Fibroblast of lung (primary cell): ENCODE data around the gene TMEM169. TPM values are rescaled to one million over a fixed set of nuclear protein-coding genes. Genes with fewer than 3 reads are reported as not detected.

Experiments used
- DNase-seq, 2 donors: peaks; one replicate each; pipeline versions ENCODE4 v3.0.0 to v3.0.0-alpha.2; 2010; ENCODE audit warnings: low read depth in 2 of 2
- H2AFZ ChIP-seq: 2 replicates; pipeline ENCODE4 v1.5.1; 2012; ENCODE audit warnings: low read length, control low read depth, inconsistent platforms
- H3K27ac ChIP-seq: 2 replicates; pipeline ENCODE4 v1.5.1; 2011; ENCODE audit warnings: low read length, control low read depth; ENCODE audit not compliant: insufficient read depth
- H3K27me3 ChIP-seq: 2 replicates; pipeline ENCODE4 v1.5.1; 2011; ENCODE audit warnings: mild to moderate bottlenecking, low read length; ENCODE audit not compliant: control insufficient read depth, insufficient read depth
- H3K36me3 ChIP-seq: 2 replicates; pipeline ENCODE4 v1.5.1; 2011; ENCODE audit warnings: low read length; ENCODE audit not compliant: control insufficient read depth, insufficient read depth
- H3K4me1 ChIP-seq: 2 replicates; pipeline ENCODE4 v1.5.1; 2011; ENCODE audit warnings: low read length; ENCODE audit not compliant: control insufficient read depth, insufficient read depth; ENCODE audit errors: extremely low read depth
- H3K4me2 ChIP-seq: 2 replicates; pipeline ENCODE4 v1.5.1; 2011; ENCODE audit warnings: low read length, control low read depth; ENCODE audit not compliant: insufficient read depth; ENCODE audit errors: extremely low read depth
- H3K4me3 ChIP-seq, 4 experiments: fragments of 200-600 bp in 1 of 4; sonication (generic) in 1 of 4; replicated peaks in 1 of 4; 2 replicates each; pipeline ENCODE4 v1.5.1; 2011 to 2016; ENCODE audit warnings: low read length in 4 of 4, low read depth in 3 of 4, mild to moderate bottlenecking in 3 of 4, control low read depth in 2 of 4, inconsistent platforms in 1 of 4, mixed read lengths in 1 of 4; ENCODE audit not compliant: insufficient read depth in 1 of 4; ENCODE audit errors: control extremely low read depth in 1 of 4
- H3K79me2 ChIP-seq: 2 replicates; pipeline ENCODE4 v1.5.1; 2012; ENCODE audit warnings: mild to moderate bottlenecking, low read length, inconsistent platforms; ENCODE audit not compliant: control insufficient read depth, insufficient read depth
- H3K9ac ChIP-seq: 2 replicates; pipeline ENCODE4 v1.5.1; 2011; ENCODE audit warnings: mild to moderate bottlenecking, low read length, control low read depth; ENCODE audit not compliant: insufficient read depth
- H3K9me3 ChIP-seq: 2 replicates; pipeline ENCODE4 v1.5.1; 2012; ENCODE audit warnings: low read depth, low read length; ENCODE audit not compliant: control insufficient read depth, insufficient read depth
- H4K20me1 ChIP-seq: 2 replicates; pipeline ENCODE4 v1.5.1; 2011; ENCODE audit warnings: low read length; ENCODE audit not compliant: control insufficient read depth, insufficient read depth; ENCODE audit errors: extremely low read depth
- EZH2 ChIP-seq: IDR thresholded peaks from 2 replicates; pipeline ENCODE4 v1.5.1; 2012; ENCODE audit warnings: low read length, control low read depth, mild to moderate bottlenecking; ENCODE audit errors: missing control alignments
- polyA plus RNA-seq, 2 donors: library from polyadenylated mRNA; depleted of rRNA in 1 of 2; stranded (reverse) in 1 of 2; unstranded in 1 of 2; fragments of >200 nt; gene quantifications; 2 replicates each; pipeline ENCODE4 v1.2.1, GENCODE V29; 2011 to 2012; ENCODE audit warnings: missing spikeins in 1 of 2
- total RNA-seq: library from RNA; depleted of rRNA; stranded (reverse); fragments of >200 nt; gene quantifications from 2 replicates; pipeline ENCODE4 v1.2.1, GENCODE V29; 2014
- TF ChIP-seq, protein P1 (sequence below), 2 donors: IDR thresholded peaks in 1 of 2; conservative IDR thresholded peaks in 1 of 2; 1 replicate in 1 of 2; 2 replicates in 1 of 2; pipeline ENCODE4 v1.5.1; 2011 to 2012; ENCODE audit warnings: low read length in 2 of 2, control low read depth in 1 of 2, inconsistent platforms in 1 of 2, low read depth in 1 of 2, mild to moderate bottlenecking in 1 of 2

The TMEM169 gene
- total and polyA plus RNA-seq, 2 donors (not counting 1 experiment from before 2014, with no cell fraction given) = 0.10 to 0.50 TPM

GRCh38 chr2:216101109-216101508, 19.4 kb downstream of the TMEM169 start:
- H3K4me3 ChIP-seq = no peak overlapping the region
- TF ChIP-seq, protein P1, sequence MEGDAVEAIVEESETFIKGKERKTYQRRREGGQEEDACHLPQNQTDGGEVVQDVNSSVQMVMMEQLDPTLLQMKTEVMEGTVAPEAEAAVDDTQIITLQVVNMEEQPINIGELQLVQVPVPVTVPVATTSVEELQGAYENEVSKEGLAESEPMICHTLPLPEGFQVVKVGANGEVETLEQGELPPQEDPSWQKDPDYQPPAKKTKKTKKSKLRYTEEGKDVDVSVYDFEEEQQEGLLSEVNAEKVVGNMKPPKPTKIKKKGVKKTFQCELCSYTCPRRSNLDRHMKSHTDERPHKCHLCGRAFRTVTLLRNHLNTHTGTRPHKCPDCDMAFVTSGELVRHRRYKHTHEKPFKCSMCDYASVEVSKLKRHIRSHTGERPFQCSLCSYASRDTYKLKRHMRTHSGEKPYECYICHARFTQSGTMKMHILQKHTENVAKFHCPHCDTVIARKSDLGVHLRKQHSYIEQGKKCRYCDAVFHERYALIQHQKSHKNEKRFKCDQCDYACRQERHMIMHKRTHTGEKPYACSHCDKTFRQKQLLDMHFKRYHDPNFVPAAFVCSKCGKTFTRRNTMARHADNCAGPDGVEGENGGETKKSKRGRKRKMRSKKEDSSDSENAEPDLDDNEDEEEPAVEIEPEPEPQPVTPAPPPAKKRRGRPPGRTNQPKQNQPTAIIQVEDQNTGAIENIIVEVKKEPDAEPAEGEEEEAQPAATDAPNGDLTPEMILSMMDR (conservative IDR thresholded peaks at IDR 0.05 in 1 of 2, IDR thresholded peaks at IDR 0.05 in 1 of 2; ENCODE audit: low read depth in 1 of 2, low read length in 2 of 2) = no peak
- TF ChIP-seq EZH2 = no peak
- no peak overlapping the region for H3K27ac ChIP-seq
- no peaks in the 10 kb centered on the region for H3K79me2 ChIP-seq
- H3K9me3 ChIP-seq = no peaks in the 10 kb centered on the region
- no peaks in the 10 kb centered on the region for H3K36me3 ChIP-seq
- peaks cover 3% of the 10 kb centered on the region for H3K27me3 ChIP-seq
- H2AFZ ChIP-seq = no peak overlapping the region
- no peak overlapping the region for H3K9ac ChIP-seq
- DNase-seq = no peak
- H3K4me2 ChIP-seq = no peak overlapping the region
- no peaks in the 10 kb centered on the region for H4K20me1 ChIP-seq
- H3K4me1 ChIP-seq = no peaks in the 10 kb centered on the region

GRCh38 chr2:216103213-216103612, 21.5 kb downstream of the TMEM169 start:
- Histone ChIP-seq H3K4me3 (no peak overlapping the region), H3K27me3 (peaks cover 3% of the 10 kb centered on the region), H3K36me3 (no peaks in the 10 kb centered on the region), H3K27ac (no peak overlapping the region), H3K9me3 (no peaks in the 10 kb centered on the region), H4K20me1 (no peaks in the 10 kb centered on the region), H3K4me1 (no peaks in the 10 kb centered on the region), H3K79me2 (no peaks in the 10 kb centered on the region), H3K4me2 (no peak overlapping the region), H3K9ac (no peak overlapping the region), H2AFZ (no peak overlapping the region)
- no peak for DNase-seq
- TF ChIP-seq, protein P1 (conservative IDR thresholded peaks at IDR 0.05 in 1 of 2, IDR thresholded peaks at IDR 0.05 in 1 of 2; ENCODE audit: low read depth in 1 of 2, low read length in 2 of 2) = no peak
- TF ChIP-seq EZH2 = no peak

DNA sequence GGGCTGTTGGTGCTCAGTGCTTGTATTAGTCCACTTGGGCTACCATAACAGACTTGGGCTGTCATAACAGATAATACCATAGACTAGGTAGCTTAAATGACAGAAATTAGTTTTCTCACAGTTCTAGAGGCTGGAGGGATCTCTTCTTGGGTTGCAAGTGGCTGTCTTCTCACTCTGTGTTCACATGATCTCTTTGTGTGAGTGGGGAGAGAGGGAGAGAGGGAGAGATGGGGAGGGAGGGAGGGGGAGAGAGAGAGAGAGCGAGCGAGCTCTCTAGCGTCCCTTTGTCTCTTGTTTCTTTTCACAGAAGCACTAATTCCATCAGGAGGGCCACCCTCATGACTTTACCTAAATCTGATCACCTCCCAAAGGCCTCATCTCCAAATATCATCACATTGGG, 23.0 kb downstream of the TMEM169 start:
- no peak overlapping the region for H3K4me2 ChIP-seq
- no peak overlapping the region for H2AFZ ChIP-seq
- no peaks in the 10 kb centered on the region for H3K36me3 ChIP-seq
- H3K27me3 ChIP-seq = peaks cover 3% of the 10 kb centered on the region
- H3K9me3 ChIP-seq = no peaks in the 10 kb centered on the region
- peaks cover 5% of the 10 kb centered on the region for H3K79me2 ChIP-seq
- TF ChIP-seq, protein P1 (conservative IDR thresholded peaks at IDR 0.05 in 1 of 2, IDR thresholded peaks at IDR 0.05 in 1 of 2; ENCODE audit: low read depth in 1 of 2, low read length in 2 of 2) = no peak
- TF ChIP-seq EZH2 = no peak
- H4K20me1 ChIP-seq = no peaks in the 10 kb centered on the region
- H3K4me3 ChIP-seq = no peak overlapping the region
- H3K27ac ChIP-seq = no peak overlapping the region
- no peak overlapping the region for H3K9ac ChIP-seq
- DNase-seq = no peak
- no peaks in the 10 kb centered on the region for H3K4me1 ChIP-seq
